Duodenal mucosa (tissue), 2 donors: ENCODE results near the gene ADGRF5.

Source experiments
- H3K27ac ChIP-seq: one replicate; pipeline ENCODE4 v1.7.0; 2013; ENCODE audit warnings: low read depth, low read length
- H3K27me3 ChIP-seq, 2 donors: one replicate each; pipeline ENCODE4 v1.7.0; 2013; ENCODE audit warnings: low read length in 2 of 2, control low read depth in 1 of 2; ENCODE audit not compliant: insufficient read depth in 2 of 2, control insufficient read depth in 1 of 2
- H3K36me3 ChIP-seq, 2 donors: one replicate each; pipeline ENCODE4 v1.7.0; 2013; ENCODE audit warnings: low read length in 2 of 2, control low read depth in 1 of 2; ENCODE audit not compliant: insufficient read depth in 2 of 2, control insufficient read depth in 1 of 2
- H3K4me1 ChIP-seq, 2 donors: one replicate each; pipeline ENCODE4 v1.7.0; 2013; ENCODE audit warnings: low read length in 2 of 2, control low read depth in 1 of 2; ENCODE audit not compliant: insufficient read depth in 2 of 2, control insufficient read depth in 1 of 2
- H3K4me3 ChIP-seq, 2 donors: one replicate each; pipeline ENCODE4 v1.7.0; 2013; ENCODE audit warnings: low read length in 2 of 2, low read depth in 1 of 2
- H3K9ac ChIP-seq, 2 donors: one replicate each; pipeline ENCODE4 v1.7.0; 2013; ENCODE audit warnings: low read length in 2 of 2, low read depth in 1 of 2
- H3K9me3 ChIP-seq, 2 donors: one replicate each; pipeline ENCODE4 v1.7.0; 2013; ENCODE audit warnings: low read length in 2 of 2, control low read depth in 1 of 2; ENCODE audit not compliant: control insufficient read depth in 1 of 2

The ADGRF5 gene

GRCh38 chr6:46921731-46922130, at the start of gene ADGRF5:
Gene ADGRF5, minus strand, starts transcription at chr6:46921938. Its CDS starts 15,176 bp downstream, at chr6:46906762.
- Histone ChIP-seq H3K4me1 (no peaks in the 10 kb centered on the region), H3K9me3 (no peaks in the 10 kb centered on the region), H3K4me3 (peak within 1 kb of the TSS in 1 of 2 donors; percentile 41), H3K27me3 (no peaks in the 10 kb centered on the region), H3K27ac (no peak within 1 kb of the TSS), H3K9ac (no peak within 1 kb of the TSS), H3K36me3 (no peaks in the 10 kb centered on the region)

- Histone ChIP-seq H3K36me3 (no peaks in the 10 kb centered on the region), H3K9me3 (no peaks in the 10 kb centered on the region), H3K4me3 (no peak overlapping the region), H3K4me1 (peaks cover 0 to 8% of the 10 kb centered on the region in 2 donors), H3K27me3 (no peaks in the 10 kb centered on the region), H3K9ac (no peak overlapping the region), H3K27ac (no peak overlapping the region)
Measured at GRCh38 chr6:46969206-46969605, 47.5 kb upstream of the ADGRF5 start.

GRCh38 chr6:46967826-46968349, 46.1 kb upstream of the ADGRF5 start:
- Histone ChIP-seq H3K4me1 (peaks cover 0 to 6% of the 10 kb centered on the region in 2 donors), H3K36me3 (no peaks in the 10 kb centered on the region), H3K27ac (no peak overlapping the region), H3K9ac (no peak overlapping the region), H3K27me3 (no peaks in the 10 kb centered on the region), H3K9me3 (no peaks in the 10 kb centered on the region), H3K4me3 (no peak overlapping the region)

- no peak overlapping the region for H3K9ac ChIP-seq
- H3K27me3 ChIP-seq, result peaks cover 0 to 5% of the 10 kb centered on the region in 2 donors
- no peak overlapping the region for H3K4me3 ChIP-seq
- H3K9me3 ChIP-seq, result no peaks in the 10 kb centered on the region
- no peaks in the 10 kb centered on the region for H3K4me1 ChIP-seq
- H3K36me3 ChIP-seq, result no peaks in the 10 kb centered on the region
- no peak overlapping the region for H3K27ac ChIP-seq
Measured at GRCh38 chr6:46964716-46965519, 43.2 kb upstream of the ADGRF5 start.

GRCh38 chr6:46963626-46964025, 41.9 kb upstream of the ADGRF5 start:
- no peaks in the 10 kb centered on the region for H3K9me3 ChIP-seq
- H3K27ac ChIP-seq, result no peak overlapping the region
- H3K27me3 ChIP-seq, result peaks cover 0 to 5% of the 10 kb centered on the region in 2 donors
- H3K9ac ChIP-seq, result no peak overlapping the region
- no peaks in the 10 kb centered on the region for H3K36me3 ChIP-seq
- H3K4me3 ChIP-seq, result no peak overlapping the region
- H3K4me1 ChIP-seq, result no peaks in the 10 kb centered on the region

- H3K9me3 ChIP-seq, result no peaks in the 10 kb centered on the region
- H3K9ac ChIP-seq, result no peak overlapping the region
- no peaks in the 10 kb centered on the region for H3K36me3 ChIP-seq
- H3K27ac ChIP-seq, result no peak overlapping the region
- H3K4me1 ChIP-seq, result no peaks in the 10 kb centered on the region
- H3K4me3 ChIP-seq, result no peak overlapping the region
- H3K27me3 ChIP-seq, result peaks cover 0 to 5% of the 10 kb centered on the region in 2 donors
Measured at GRCh38 chr6:46963039-46963438, 41.3 kb upstream of the ADGRF5 start.

- H3K4me1 ChIP-seq, result no peaks in the 10 kb centered on the region
Measured at GRCh38 chr6:46961711-46962110, 40.0 kb upstream of the ADGRF5 start.

GRCh38 chr6:46961232-46961631, 39.5 kb upstream of the ADGRF5 start:
- Histone ChIP-seq H3K27me3 (peaks cover 0 to 5% of the 10 kb centered on the region in 2 donors), H3K4me1 (no peaks in the 10 kb centered on the region), H3K9me3 (no peaks in the 10 kb centered on the region), H3K4me3 (no peak overlapping the region), H3K9ac (no peak overlapping the region), H3K27ac (no peak overlapping the region), H3K36me3 (no peaks in the 10 kb centered on the region)

More at GRCh38 chr6:46961711-46962110, 40.0 kb upstream of the ADGRF5 start:
- Histone ChIP-seq H3K9ac (no peak overlapping the region), H3K36me3 (no peaks in the 10 kb centered on the region), H3K27ac (no peak overlapping the region), H3K27me3 (peaks cover 0 to 5% of the 10 kb centered on the region in 2 donors), H3K9me3 (no peaks in the 10 kb centered on the region), H3K4me3 (no peak overlapping the region)

- Histone ChIP-seq H3K27ac (no peak overlapping the region), H3K27me3 (peaks cover 0 to 5% of the 10 kb centered on the region in 2 donors), H3K4me1 (no peaks in the 10 kb centered on the region), H3K36me3 (no peaks in the 10 kb centered on the region), H3K4me3 (no peak overlapping the region), H3K9me3 (no peaks in the 10 kb centered on the region), H3K9ac (no peak overlapping the region)
Measured at GRCh38 chr6:46959419-46959818, 37.7 kb upstream of the ADGRF5 start.

GRCh38 chr6:46956409-46956808, 34.7 kb upstream of the ADGRF5 start:
- no peak overlapping the region for H3K9ac ChIP-seq
- no peaks in the 10 kb centered on the region for H3K9me3 ChIP-seq
- H3K27me3 ChIP-seq, result peaks cover 0 to 3% of the 10 kb centered on the region in 2 donors
- no peak overlapping the region for H3K4me3 ChIP-seq
- no peaks in the 10 kb centered on the region for H3K36me3 ChIP-seq
- no peaks in the 10 kb centered on the region for H3K4me1 ChIP-seq
- H3K27ac ChIP-seq, result no peak overlapping the region
